SU-DHL-6 (cell line): ENCODE measurements around the gene B3GALT5.
"Not testable (repeated sequence)": the region's sequence is repeated elsewhere in the genome, so short reads cannot be mapped to it uniquely, and the experiment has no call there.

Experiments used
- H2AFZ ChIP-seq: fragments of 200-600 bp; sonication (generic); 2 replicates; pipeline ENCODE4 v1.6.1; 2014; ENCODE audit warnings: low read depth, mild to moderate bottlenecking, moderate library complexity, mixed read lengths, antibody characterized with exemption, low read length; ENCODE audit not compliant: severe bottlenecking
- H3F3A ChIP-seq: fragments of 200-600 bp; shearing (Covaris generic); 2 replicates; pipeline ENCODE4 v1.6.0; 2016; ENCODE audit warnings: antibody characterized with exemption, mild to moderate bottlenecking; ENCODE audit not compliant: insufficient read depth
- H3K27ac ChIP-seq: fragments of 200-600 bp; sonication (generic); 2 replicates; pipeline ENCODE4 v1.5.1; 2016; ENCODE audit warnings: low read depth, mild to moderate bottlenecking, low read length, moderate library complexity, mixed read lengths
- H3K27me3 ChIP-seq: fragments of 200-600 bp; sonication (generic), shearing (Covaris generic); 2 replicates; pipeline ENCODE4 v1.6.0; 2014; ENCODE audit warnings: mild to moderate bottlenecking, low read length
- H3K36me3 ChIP-seq: fragments of 200-600 bp; sonication (generic); 2 replicates; pipeline ENCODE4 v1.6.1; 2014; ENCODE audit warnings: mild to moderate bottlenecking, low read length, mixed read lengths
- H3K4me2 ChIP-seq: fragments of 300-600, 200-600 bp; shearing (Covaris generic), sonication (generic); 2 replicates; pipeline ENCODE4 v1.6.0; 2014; ENCODE audit warnings: low read length, low read depth, mild to moderate bottlenecking; ENCODE audit not compliant: poor library complexity, severe bottlenecking
- H3K4me3 ChIP-seq: fragments of 200-600 bp; sonication (generic); 2 replicates; pipeline ENCODE4 v1.5.1; 2014; ENCODE audit warnings: antibody characterized with exemption, low read length, mild to moderate bottlenecking, mixed read lengths; ENCODE audit not compliant: insufficient read depth, poor library complexity, severe bottlenecking
- H3K79me2 ChIP-seq: fragments of 200-600 bp; sonication (generic); 2 replicates; pipeline ENCODE4 v1.6.1; 2014; ENCODE audit warnings: mild to moderate bottlenecking, low read length, moderate library complexity; ENCODE audit not compliant: insufficient read depth
- H3K9ac ChIP-seq: fragments of 200-600 bp; sonication (generic); 2 replicates; pipeline ENCODE4 v1.7.0; 2014; ENCODE audit warnings: mild to moderate bottlenecking, low read length
- H3K9me2 ChIP-seq: fragments of 200-600 bp; sonication (generic); replicated peaks from 2 replicates; pipeline ENCODE4 v1.6.1; 2014; ENCODE audit warnings: low read length; ENCODE audit not compliant: insufficient read depth
- H3K9me3 ChIP-seq: fragments of 200-600 bp; sonication (generic); 2 replicates; pipeline ENCODE4 v1.6.1; 2014; ENCODE audit warnings: low read length, mixed read lengths; ENCODE audit not compliant: insufficient read depth
- H4K20me1 ChIP-seq: fragments of 200-600 bp; sonication (generic); 2 replicates; pipeline ENCODE4 v1.6.1; 2014; ENCODE audit warnings: low read depth, mild to moderate bottlenecking, antibody characterized with exemption, low read length, moderate library complexity, mixed read lengths
- EZH2phosphoT487 ChIP-seq: fragments of 200-600 bp; sonication (generic), shearing (Covaris generic); conservative IDR thresholded peaks from 2 replicates; pipeline ENCODE4 v1.6.1; 2018; ENCODE audit warnings: mild to moderate bottlenecking, antibody characterized with exemption, low read length, moderate library complexity, mixed read lengths
- TF ChIP-seq, protein P1 (sequence below): fragments of 200-600 bp; sonication (generic); IDR thresholded peaks from one replicate; pipeline ENCODE4 v1.5.1; 2017; ENCODE audit warnings: antibody characterized with exemption, mild to moderate bottlenecking, low read length, moderate library complexity; ENCODE audit not compliant: insufficient read depth, poor library complexity, severe bottlenecking

Gene B3GALT5

DNA sequence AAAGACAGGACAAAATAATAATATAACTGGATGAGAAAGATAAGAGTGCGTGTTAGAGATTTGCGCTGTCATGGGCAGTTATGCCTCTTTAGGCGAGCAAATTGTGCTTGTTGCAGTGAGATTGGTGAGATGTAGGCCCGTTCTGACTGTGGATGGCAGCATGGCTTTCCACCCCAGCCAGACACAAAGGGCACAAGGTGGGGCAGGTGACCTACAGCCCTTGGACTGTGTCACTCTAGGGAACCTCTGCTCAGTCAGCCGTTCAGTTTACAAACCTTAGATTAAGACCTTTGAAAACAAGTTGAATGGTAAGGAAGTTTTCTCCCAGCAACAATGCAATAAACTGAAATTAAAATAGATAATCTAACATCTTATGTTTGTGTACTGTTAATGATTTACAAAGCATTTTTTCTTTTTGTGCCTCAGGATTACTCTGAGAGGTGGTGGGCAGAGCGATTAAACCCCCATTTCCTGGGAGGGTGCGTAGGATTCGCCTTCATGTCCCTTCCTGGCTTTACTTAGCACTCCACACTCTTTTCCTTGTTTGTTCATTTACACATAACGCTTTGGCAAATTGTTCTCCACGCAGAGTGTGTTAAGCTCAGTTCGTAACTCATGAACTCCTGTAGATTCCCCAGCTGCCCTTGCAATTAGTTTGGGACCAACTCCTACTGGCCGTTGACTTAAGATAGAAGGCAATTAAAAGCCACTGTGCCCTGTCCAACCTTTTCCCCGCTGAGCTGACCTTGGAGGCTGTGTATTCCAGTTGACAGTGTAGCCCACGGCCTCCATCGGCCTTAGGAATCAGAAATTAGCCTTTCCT, 74.1 kb downstream of the B3GALT5 start:
- no peaks in the 10 kb centered on the region for H3K27me3 ChIP-seq

DNA sequence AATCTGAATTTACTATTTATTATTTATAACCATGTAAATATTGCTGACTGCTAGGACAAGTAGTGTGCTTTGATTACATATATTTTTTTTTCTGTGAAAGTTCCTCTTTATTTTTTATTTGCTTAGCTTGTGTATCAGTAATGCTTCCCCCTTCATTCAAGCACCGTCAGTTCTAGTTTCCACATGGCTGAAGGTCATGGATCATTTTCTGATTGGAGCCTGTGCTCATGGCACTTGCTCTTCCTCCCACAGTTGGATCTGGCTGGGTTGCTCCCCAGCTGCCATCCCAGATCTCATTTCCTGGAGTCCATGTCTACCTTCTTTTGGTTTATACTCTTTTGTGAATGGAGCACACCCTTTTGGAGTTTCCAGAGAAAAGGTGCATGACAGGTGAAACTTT, 75.3 kb downstream of the B3GALT5 start:
- H3K4me2 ChIP-seq, result no peak overlapping the region
- no peaks in the 10 kb centered on the region for H3K9me2 ChIP-seq
- no peak overlapping the region for H3K9ac ChIP-seq
- H3F3A ChIP-seq, result no peaks in the 10 kb centered on the region
- H4K20me1 ChIP-seq, result no peaks in the 10 kb centered on the region
- no peak overlapping the region for H3K27ac ChIP-seq
- no peaks in the 10 kb centered on the region for H3K36me3 ChIP-seq
- no peaks in the 10 kb centered on the region for H3K9me3 ChIP-seq
- H2AFZ ChIP-seq, result no peak overlapping the region
- TF ChIP-seq, protein P1, sequence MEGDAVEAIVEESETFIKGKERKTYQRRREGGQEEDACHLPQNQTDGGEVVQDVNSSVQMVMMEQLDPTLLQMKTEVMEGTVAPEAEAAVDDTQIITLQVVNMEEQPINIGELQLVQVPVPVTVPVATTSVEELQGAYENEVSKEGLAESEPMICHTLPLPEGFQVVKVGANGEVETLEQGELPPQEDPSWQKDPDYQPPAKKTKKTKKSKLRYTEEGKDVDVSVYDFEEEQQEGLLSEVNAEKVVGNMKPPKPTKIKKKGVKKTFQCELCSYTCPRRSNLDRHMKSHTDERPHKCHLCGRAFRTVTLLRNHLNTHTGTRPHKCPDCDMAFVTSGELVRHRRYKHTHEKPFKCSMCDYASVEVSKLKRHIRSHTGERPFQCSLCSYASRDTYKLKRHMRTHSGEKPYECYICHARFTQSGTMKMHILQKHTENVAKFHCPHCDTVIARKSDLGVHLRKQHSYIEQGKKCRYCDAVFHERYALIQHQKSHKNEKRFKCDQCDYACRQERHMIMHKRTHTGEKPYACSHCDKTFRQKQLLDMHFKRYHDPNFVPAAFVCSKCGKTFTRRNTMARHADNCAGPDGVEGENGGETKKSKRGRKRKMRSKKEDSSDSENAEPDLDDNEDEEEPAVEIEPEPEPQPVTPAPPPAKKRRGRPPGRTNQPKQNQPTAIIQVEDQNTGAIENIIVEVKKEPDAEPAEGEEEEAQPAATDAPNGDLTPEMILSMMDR, result no peak
- no peak for TF ChIP-seq EZH2phosphoT487
- H3K27me3 ChIP-seq, result no peaks in the 10 kb centered on the region
- no peaks in the 10 kb centered on the region for H3K79me2 ChIP-seq
- H3K4me3 ChIP-seq, result no peak overlapping the region

More for the DNA sequence above, 74.1 kb downstream of the B3GALT5 start:
- TF ChIP-seq, protein P1, result no peak
- no peak for TF ChIP-seq EZH2phosphoT487
- Histone ChIP-seq H3K4me3 (no peak overlapping the region), H3K36me3 (no peaks in the 10 kb centered on the region), H4K20me1 (no peaks in the 10 kb centered on the region), H2AFZ (no peak overlapping the region), H3F3A (no peaks in the 10 kb centered on the region), H3K79me2 (no peaks in the 10 kb centered on the region), H3K9me3 (no peaks in the 10 kb centered on the region), H3K9ac (no peak overlapping the region), H3K9me2 (no peaks in the 10 kb centered on the region), H3K27ac (no peak overlapping the region), H3K4me2 (no peak overlapping the region)

DNA sequence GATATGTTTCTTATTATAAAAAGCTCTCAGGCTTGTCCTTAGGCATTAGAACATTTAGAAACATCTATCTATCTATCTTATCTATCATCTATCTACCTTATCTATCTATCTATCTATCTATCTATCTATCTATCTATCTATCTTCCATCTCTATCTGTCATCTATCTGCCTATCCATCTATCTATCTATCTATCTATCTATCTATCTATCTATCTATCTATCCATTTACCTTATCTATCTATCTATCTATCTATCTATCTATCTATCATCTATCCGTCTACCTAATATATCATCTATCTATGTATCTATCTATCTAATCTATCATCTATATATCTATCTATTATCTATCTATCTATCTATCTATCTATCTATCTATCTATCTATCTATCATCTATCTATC, 77.1 kb downstream of the B3GALT5 start:
- not testable (repeated sequence) for H3K9me3 ChIP-seq

DNA sequence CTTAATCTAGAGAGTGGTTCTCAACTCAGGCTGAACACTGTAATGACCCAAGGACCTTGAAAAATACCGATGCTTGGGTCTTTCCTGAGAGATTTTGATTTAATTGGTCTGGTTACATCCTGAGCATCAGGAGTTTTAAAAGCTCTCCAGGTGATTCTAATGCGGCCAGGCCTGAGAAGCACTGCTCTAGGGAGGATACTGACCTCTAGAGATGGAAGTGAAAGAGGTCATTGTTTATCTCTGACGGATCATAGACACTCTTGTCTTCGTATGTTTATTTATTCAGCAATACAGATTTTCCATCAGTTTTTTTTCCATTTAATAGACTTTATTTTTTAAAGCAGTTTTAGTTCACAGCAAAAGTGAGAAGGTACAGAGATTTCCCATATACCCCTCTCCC, 77.7 kb downstream of the B3GALT5 start:
- H3F3A ChIP-seq, result no peaks in the 10 kb centered on the region
- H3K36me3 ChIP-seq, result no peaks in the 10 kb centered on the region
- no peak overlapping the region for H3K4me3 ChIP-seq
- TF ChIP-seq, protein P1, result no peak
- no peak for TF ChIP-seq EZH2phosphoT487
- H3K4me2 ChIP-seq, result no peak overlapping the region
- H3K9ac ChIP-seq, result no peak overlapping the region
- H3K27me3 ChIP-seq, result no peaks in the 10 kb centered on the region
- H2AFZ ChIP-seq, result no peak overlapping the region
- no peaks in the 10 kb centered on the region for H3K9me2 ChIP-seq
- H4K20me1 ChIP-seq, result no peaks in the 10 kb centered on the region
- no peak overlapping the region for H3K27ac ChIP-seq
- no peaks in the 10 kb centered on the region for H3K9me3 ChIP-seq
- H3K79me2 ChIP-seq, result no peaks in the 10 kb centered on the region

More for the DNA sequence above, 77.1 kb downstream of the B3GALT5 start:
- H3K27ac ChIP-seq, H3K27me3 ChIP-seq, H4K20me1 ChIP-seq, H3K9ac ChIP-seq, H3K36me3 ChIP-seq, H3K9me2 ChIP-seq, H3K4me2 ChIP-seq, H2AFZ ChIP-seq, H3K4me3 ChIP-seq, H3F3A ChIP-seq, H3K79me2 ChIP-seq: not testable (repeated sequence)
